Parathyroid adenoma (tissue), 2 donors: ENCODE data around the gene ALK.

Experiments
- H2AFZ ChIP-seq: fragments of 300-600 bp; sonication (generic); one replicate; pipeline ENCODE4 v1.7.0; 2017; ENCODE audit warnings: antibody characterized with exemption, mild to moderate bottlenecking
- H3K27ac ChIP-seq: fragments of 300-600 bp; sonication (generic); one replicate; pipeline ENCODE4 v1.7.0; 2017
- H3K27me3 ChIP-seq: fragments of 300-600 bp; sonication (generic); one replicate; pipeline ENCODE4 v1.7.0; 2017; ENCODE audit warnings: low read length; ENCODE audit not compliant: control insufficient read depth, insufficient read depth
- H3K36me3 ChIP-seq: fragments of 300-600 bp; sonication (generic); one replicate; pipeline ENCODE4 v1.7.0; 2017; ENCODE audit warnings: low read length; ENCODE audit not compliant: control insufficient read depth, insufficient read depth
- H3K4me1 ChIP-seq: fragments of 300-600 bp; sonication (generic); one replicate; pipeline ENCODE4 v1.7.0; 2017; ENCODE audit warnings: control low read depth
- H3K4me2 ChIP-seq: fragments of 300-600 bp; sonication (generic); one replicate; pipeline ENCODE4 v1.7.0; 2017; ENCODE audit warnings: low read length
- H3K4me3 ChIP-seq: fragments of 300-600 bp; sonication (generic); one replicate; pipeline ENCODE4 v1.7.0; 2017; ENCODE audit warnings: low read depth, low read length
- H3K79me2 ChIP-seq: fragments of 300-600 bp; sonication (generic); one replicate; pipeline ENCODE4 v1.7.0; 2017; ENCODE audit warnings: control low read depth
- H3K9ac ChIP-seq: fragments of 300-600 bp; sonication (generic); one replicate; pipeline ENCODE4 v1.7.0; 2017; ENCODE audit warnings: mild to moderate bottlenecking
- H3K9me3 ChIP-seq: fragments of 300-600 bp; sonication (generic); one replicate; pipeline ENCODE4 v1.7.0; 2017; ENCODE audit warnings: low read length; ENCODE audit not compliant: control insufficient read depth
- TF ChIP-seq, protein P1 (sequence below): fragments of 300-600 bp; sonication (generic); IDR thresholded peaks from one replicate; pipeline ENCODE4 v1.7.0; 2017; ENCODE audit warnings: antibody characterized with exemption, mild to moderate bottlenecking
- donor health status: primary hyperparathyroidism.

Gene ALK

DNA sequence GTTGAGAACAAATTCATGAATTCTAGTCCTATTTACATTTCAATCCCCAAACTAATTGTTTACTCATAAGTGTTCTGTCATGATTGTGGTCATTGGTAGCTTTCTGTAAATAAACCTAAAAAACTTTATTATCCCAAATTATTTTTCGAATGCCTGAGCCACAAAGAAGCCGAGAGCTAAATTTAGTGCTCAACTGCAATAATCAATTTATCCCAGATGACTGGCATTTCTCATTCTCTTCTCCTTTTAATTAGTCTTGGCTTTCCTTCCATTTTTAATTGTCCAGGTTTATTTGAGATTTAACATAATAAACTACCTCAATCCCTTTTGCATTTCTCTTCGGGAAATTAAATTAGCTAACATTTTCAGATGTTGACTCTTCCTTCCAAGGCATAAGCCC, 308.3 kb downstream of the ALK start:
- no peak overlapping the region for H3K9ac ChIP-seq
- H2AFZ ChIP-seq = no peak overlapping the region
- H3K9me3 ChIP-seq = no peaks in the 10 kb centered on the region
- H3K4me1 ChIP-seq = no peaks in the 10 kb centered on the region
- no peaks in the 10 kb centered on the region for H3K36me3 ChIP-seq
- H3K27me3 ChIP-seq = no peaks in the 10 kb centered on the region
- H3K4me2 ChIP-seq = no peak overlapping the region
- no peaks in the 10 kb centered on the region for H3K79me2 ChIP-seq
- TF ChIP-seq, protein P1, sequence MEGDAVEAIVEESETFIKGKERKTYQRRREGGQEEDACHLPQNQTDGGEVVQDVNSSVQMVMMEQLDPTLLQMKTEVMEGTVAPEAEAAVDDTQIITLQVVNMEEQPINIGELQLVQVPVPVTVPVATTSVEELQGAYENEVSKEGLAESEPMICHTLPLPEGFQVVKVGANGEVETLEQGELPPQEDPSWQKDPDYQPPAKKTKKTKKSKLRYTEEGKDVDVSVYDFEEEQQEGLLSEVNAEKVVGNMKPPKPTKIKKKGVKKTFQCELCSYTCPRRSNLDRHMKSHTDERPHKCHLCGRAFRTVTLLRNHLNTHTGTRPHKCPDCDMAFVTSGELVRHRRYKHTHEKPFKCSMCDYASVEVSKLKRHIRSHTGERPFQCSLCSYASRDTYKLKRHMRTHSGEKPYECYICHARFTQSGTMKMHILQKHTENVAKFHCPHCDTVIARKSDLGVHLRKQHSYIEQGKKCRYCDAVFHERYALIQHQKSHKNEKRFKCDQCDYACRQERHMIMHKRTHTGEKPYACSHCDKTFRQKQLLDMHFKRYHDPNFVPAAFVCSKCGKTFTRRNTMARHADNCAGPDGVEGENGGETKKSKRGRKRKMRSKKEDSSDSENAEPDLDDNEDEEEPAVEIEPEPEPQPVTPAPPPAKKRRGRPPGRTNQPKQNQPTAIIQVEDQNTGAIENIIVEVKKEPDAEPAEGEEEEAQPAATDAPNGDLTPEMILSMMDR = no peak
- no peak overlapping the region for H3K27ac ChIP-seq
- H3K4me3 ChIP-seq = no peak overlapping the region

DNA sequence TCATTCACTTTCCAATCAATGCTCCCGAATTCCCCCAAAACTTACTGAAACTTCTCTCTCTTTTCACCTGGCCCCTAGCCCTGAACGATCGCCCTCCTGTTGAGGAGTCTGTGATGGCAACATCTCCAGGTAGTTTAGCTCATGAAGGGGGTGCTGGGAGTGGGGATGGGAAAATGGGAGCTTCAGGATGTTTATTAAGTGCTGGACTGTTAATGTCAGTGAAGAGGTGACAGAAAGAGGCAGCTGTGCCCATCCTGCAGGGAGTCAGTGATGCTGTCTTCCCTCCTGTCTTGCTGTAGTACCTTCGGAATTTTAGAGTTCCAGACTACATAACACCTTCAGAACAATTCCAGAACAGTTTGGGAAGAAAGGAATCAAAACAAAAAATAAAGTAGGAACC, 308.8 kb downstream of the ALK start:
- Histone ChIP-seq H3K27ac (no peak overlapping the region), H3K27me3 (no peaks in the 10 kb centered on the region), H3K9me3 (no peaks in the 10 kb centered on the region), H2AFZ (no peak overlapping the region), H3K9ac (no peak overlapping the region), H3K79me2 (no peaks in the 10 kb centered on the region), H3K4me3 (no peak overlapping the region), H3K36me3 (no peaks in the 10 kb centered on the region), H3K4me2 (no peak overlapping the region), H3K4me1 (no peaks in the 10 kb centered on the region)
- TF ChIP-seq, protein P1 = no peak

DNA sequence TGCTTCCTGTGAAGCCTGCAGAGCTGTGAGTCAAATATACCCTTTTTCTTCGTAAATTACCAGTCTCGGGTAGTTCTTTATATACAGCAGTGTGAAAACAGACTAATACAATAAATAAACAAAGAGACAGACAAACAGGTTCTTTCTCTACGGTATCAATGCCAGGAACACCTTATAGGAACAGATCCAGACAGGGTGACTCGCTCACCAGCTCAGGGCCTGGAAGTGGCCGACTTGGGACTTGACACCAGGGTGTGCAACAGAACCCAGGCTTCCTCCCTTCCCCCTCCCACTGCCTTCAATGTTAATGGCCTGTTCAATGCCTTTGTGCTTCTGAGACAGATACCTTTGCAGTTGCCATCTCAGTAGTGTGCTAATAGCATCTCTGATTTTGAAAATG, 309.5 kb downstream of the ALK start:
- no peaks in the 10 kb centered on the region for H3K4me1 ChIP-seq
- no peak overlapping the region for H3K27ac ChIP-seq
- H3K4me3 ChIP-seq = no peak overlapping the region
- H3K9ac ChIP-seq = no peak overlapping the region
- TF ChIP-seq, protein P1 = no peak
- H3K79me2 ChIP-seq = no peaks in the 10 kb centered on the region
- no peak overlapping the region for H2AFZ ChIP-seq
- no peak overlapping the region for H3K4me2 ChIP-seq
- H3K9me3 ChIP-seq = no peaks in the 10 kb centered on the region
- no peaks in the 10 kb centered on the region for H3K36me3 ChIP-seq
- no peaks in the 10 kb centered on the region for H3K27me3 ChIP-seq

DNA sequence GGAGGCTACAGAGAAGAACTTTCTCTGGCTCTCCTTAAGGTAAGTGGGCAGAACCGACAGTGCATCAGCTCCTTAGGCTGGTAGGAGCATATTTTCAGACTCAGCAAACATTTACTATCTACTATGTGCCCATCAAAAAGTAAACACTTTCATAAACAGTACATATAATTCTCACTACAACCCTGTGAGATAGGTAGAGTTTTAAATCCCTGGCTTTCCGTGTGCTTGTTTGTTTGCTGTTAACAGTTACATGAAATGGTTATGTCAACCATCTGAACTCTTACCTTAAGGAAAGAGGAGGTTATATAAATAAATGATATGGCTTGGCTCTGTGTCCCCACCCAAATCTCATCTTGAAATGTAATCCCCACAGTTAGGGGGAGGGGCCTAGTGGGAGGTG, 310.1 kb downstream of the ALK start:
- Histone ChIP-seq H3K9me3 (no peaks in the 10 kb centered on the region), H3K27ac (no peak overlapping the region), H3K27me3 (no peaks in the 10 kb centered on the region), H3K9ac (no peak overlapping the region), H3K79me2 (no peaks in the 10 kb centered on the region), H3K36me3 (no peaks in the 10 kb centered on the region), H2AFZ (no peak overlapping the region), H3K4me2 (no peak overlapping the region), H3K4me3 (no peak overlapping the region), H3K4me1 (no peaks in the 10 kb centered on the region)
- TF ChIP-seq, protein P1 = no peak

DNA sequence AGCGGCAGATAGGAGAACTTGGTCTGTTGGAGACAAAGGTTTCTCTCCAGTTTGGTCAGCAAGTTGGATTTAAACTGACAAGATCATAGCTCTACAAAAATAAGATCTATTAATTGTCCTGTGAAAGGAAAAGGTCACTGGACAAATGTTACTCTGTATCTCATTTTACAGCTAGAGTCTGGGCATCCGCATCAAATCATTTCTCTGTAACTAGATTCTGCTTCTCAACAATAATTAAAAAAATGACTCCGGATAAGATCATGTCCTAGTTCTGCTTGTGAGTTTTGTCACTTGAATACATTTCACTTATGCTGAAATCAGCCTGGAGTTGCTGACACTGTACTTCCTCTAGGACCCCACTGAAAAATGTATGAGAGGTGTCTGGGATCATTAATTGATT, 310.8 kb downstream of the ALK start:
- H3K4me1 ChIP-seq = no peaks in the 10 kb centered on the region
- no peak overlapping the region for H3K27ac ChIP-seq
- H3K79me2 ChIP-seq = no peaks in the 10 kb centered on the region
- no peak overlapping the region for H3K4me2 ChIP-seq
- no peaks in the 10 kb centered on the region for H3K36me3 ChIP-seq
- no peak overlapping the region for H3K9ac ChIP-seq
- H2AFZ ChIP-seq = no peak overlapping the region
- H3K27me3 ChIP-seq = no peaks in the 10 kb centered on the region
- no peak overlapping the region for H3K4me3 ChIP-seq
- TF ChIP-seq, protein P1 = no peak
- no peaks in the 10 kb centered on the region for H3K9me3 ChIP-seq
